LNCAP (cell line): Measurements from ENCODE around the gene IDH3G.

Source experiments
- CTCF ChIP-seq: fragments of 450-650 bp; IDR thresholded peaks from 2 replicates; pipeline ENCODE4 v1.5.1; 2017; ENCODE audit warnings: mild to moderate bottlenecking

The IDH3G gene

GRCh38 chrX:153740631-153741222 lies 53.4 kb downstream of the IDH3G start:
- no peak for TF ChIP-seq CTCF

GRCh38 chrX:153739754-153740486 lies 54.3 kb downstream of the IDH3G start:
- TF ChIP-seq CTCF: no peak

GRCh38 chrX:153738056-153738605 lies 56.0 kb downstream of the IDH3G start:
- TF ChIP-seq CTCF: no peak

- TF ChIP-seq CTCF: no peak
Observed at GRCh38 chrX:153736871-153737441, 57.2 kb downstream of the IDH3G start.

- TF ChIP-seq CTCF: no peak
Observed at GRCh38 chrX:153736071-153736820, 57.9 kb downstream of the IDH3G start.
